Activated CD8-positive, alpha-beta memory T cell treated with anti-CD3 and anti-CD28 coated beads, Interleukin-2, amount 50 U/mL, for 24 hours (primary cell): ENCODE results near the gene CD207.

ENCODE experiments used
- DNase-seq: peaks from one replicate; pipeline ENCODE4 v3.0.0-alpha.2; 2020; ENCODE audit errors: extremely low read depth

The CD207 gene

DNA sequence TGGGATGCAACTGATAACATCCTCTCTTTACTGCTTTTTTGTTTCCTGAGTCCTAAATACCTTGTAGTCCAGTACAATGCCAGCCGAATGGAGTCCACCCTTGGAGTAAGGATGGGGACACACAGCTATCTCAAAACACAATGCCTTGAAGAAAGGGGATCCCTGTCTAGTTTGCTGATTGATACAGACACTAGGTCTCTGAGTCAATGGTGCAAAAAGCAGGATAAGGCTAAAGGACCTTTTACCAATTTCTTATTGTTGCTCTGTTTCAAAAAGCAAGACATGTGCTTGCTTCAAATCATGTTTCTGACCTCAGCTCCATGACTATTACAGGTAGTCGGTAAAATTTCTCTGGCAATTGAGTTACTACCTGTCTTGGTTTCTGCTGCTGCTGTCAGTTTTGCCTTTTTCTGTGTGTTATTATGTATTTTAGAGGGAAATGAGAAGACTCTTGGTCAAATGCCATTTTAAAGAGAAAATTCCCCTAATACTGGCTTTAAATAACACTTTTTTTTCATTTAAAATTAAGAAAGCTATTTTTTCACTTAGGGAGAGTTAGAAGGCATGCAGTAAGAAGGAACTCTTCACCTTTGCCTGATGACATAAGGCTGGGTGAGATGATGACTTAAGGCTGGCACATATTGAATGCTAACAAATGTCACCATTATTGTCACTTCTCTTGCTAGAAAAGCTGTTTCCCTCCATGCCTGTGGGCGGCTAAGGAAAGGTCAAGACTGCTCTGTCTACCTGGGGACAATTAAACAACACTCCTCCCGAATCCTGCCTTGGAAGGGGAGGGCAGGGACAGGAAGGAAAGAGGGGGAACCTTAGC, 40.2 kb downstream of the CD207 start:
- DNase-seq = no peak

DNA sequence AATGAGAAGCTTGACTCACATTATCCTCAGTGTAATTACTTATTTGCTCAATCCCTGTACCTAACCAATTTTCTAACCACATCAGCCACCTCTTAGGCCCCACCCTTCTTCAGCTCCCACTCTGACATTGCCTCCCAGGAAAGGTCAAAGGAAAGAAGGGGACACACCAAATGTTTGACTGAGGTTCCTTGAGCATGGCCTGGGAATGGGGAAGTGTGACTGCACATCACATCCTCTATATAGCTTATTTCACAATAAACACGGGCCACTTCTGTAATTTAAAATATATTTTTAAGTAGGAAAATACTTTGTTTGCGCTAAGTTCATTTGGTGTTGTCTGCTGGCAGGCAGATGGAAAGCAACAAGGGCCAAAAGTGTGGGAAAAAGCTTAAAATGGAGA, 42.2 kb downstream of the CD207 start:
- DNase-seq = no peak

DNA sequence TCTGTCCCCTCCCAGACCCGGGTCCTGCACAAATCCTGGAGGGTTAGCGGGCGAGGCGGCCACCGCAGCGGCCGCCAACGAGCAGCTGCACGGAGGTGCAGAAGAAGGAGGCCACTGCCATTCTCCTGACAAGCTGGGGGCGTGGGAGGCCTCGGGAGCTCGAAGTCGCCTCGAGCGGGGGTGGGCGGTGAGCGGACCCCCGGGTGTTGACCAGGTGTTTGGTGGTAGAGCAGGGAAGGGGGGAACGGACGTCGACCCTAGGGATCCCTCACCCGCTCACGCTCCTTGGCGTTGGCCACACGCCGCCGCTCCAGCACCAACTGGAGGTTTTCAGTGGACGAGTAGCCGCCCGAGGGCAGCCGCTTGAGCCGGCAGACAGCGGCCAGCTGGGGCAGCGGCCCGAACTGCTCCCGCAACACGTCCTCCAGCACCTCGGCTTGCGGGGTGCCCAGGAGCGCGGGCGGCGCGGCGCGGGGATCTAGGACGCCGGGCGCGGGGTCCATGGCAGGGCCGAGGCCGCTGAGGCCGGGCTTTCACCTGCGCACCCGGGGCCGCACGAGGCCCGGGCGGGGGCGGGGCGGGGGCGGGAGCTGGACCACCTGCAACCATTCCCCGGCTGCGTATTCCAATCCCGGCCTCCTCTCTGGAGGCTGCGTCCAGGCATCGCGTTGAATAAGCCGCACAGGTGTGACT, 45.3 kb downstream of the CD207 start, which contains the start of gene FIGLA:
Gene FIGLA (minus strand): TSS at position 508 of the 693 bp plus-strand sequence. CDS start 5 bp downstream, at position 503.
- no peak for DNase-seq

DNA sequence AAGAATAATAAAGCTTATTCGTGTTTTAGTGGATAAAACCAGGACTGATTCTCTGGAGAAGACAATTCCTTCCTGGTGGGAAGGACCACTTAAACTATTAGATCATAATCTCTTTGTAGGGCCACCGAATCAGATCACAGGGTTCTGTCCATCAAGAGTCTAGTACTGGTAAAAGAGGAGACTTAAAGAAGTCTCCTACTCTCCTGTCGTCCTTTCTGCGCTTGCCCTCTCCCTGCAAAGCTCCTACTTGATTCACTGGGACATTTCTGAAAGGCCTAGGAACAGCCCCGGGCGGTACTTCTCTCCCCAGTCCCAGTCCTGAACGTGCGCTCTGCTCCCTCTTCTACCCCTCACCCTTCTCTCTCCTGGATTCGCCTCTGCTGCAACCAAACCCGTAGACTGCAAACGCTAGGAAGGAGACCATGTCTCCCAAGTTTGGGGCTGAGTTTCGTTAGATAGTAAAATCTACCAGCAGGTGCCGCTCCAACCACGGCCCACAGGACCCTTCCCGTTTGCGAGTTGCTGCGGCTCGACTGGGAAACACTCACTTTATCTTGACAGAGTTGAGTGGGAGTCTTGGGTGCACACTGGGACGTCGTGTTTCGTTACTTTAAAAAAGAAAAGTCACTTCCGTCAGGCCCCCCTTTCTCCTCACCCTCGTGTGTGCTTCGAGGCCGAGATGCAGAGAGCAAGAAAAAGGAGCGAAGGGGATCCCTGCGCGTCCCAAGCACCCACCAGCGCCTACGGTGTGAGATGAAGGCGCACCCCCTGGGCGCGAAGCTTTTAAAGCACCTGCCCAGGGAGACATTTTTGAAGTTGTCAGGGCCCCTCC, 46.1 kb downstream of the CD207 start:
- no peak for DNase-seq

DNA sequence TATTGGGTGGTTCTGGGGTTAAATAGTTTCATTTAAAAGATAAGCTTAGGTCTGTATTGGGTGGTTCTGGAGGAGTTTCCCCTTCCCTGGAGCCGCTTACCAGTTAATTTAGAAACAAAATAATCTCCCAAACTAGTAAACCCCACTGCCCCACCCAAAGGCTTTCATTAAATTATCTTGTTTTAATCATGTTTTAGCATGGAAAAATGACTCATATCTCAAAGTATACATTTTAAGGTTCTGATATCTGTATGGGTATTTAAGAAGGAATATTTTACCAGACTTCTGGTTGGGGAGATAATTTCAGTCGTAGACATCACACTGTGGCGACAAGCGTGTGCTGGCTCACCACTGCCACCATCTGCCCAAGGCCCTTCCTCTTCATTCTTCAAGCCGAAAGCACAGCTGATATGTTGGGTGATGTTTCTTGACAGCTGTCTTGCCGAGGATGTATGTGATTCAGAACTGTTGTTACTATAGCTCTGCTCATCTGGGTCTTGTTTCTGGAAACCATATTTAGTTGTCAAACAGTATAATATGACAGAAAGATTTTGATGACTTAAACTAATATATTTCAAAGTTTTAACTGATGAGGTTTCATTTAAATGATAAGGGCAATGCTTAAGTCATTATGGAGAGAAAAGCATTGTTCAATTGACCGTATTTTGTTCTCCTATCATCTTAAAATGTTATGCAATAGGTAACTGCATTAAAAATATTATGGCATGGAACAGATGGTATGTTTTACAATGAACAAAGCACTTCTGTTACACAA, 50.3 kb downstream of the CD207 start:
- no peak for DNase-seq

DNA sequence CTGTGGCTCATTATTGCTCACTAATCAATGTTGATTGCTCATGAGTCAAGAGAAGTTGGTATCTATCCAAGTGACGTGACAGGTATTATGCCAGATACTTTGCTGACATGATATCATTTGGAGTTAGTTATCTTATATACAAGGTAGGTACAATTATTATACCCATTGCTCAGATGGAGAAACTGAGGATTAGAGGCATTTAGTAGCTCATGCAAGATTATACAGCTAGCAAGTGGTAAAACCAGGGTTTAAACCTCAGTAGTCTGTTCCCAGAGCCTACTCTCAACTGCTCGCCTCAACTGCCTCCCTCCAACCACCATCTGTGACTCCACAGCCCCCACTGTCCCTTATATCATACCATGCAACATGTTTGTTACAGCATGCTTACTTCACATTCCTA, 51.3 kb downstream of the CD207 start:
- DNase-seq = no peak
